Central memory CD8-positive, alpha-beta T cell (primary cell): ENCODE measurements around the gene IDI2.

Experiments used
- ATAC-seq: fragments of 150-1000 bp; cut with Tn5 transposase; replicated peaks from 2 replicates; pipeline ENCODE4 v1.10.0; 2022; ENCODE audit warnings: mild to moderate bottlenecking, moderate FRiP score, moderate number of reproducible peaks; ENCODE audit not compliant: poor library complexity, severe bottlenecking; ENCODE audit errors: extremely low read depth
- DNase-seq, 2 donors: peaks; one replicate each; pipeline ENCODE4 v3.0.0; 2021; ENCODE audit warnings: low spot score in 2 of 2
- H3K27ac Mint-ChIP-seq: one replicate; pipeline ENCODE4 v1.8.0; 2022; ENCODE audit warnings: low read depth, mild to moderate bottlenecking, moderate library complexity, mixed read lengths
- H3K27me3 Mint-ChIP-seq: one replicate; pipeline ENCODE4 v1.8.0; 2022; ENCODE audit warnings: mixed read lengths
- H3K36me3 Mint-ChIP-seq: one replicate; pipeline ENCODE4 v1.8.0; 2022; ENCODE audit warnings: mild to moderate bottlenecking, moderate library complexity, mixed read lengths; ENCODE audit not compliant: insufficient read depth
- H3K4me1 Mint-ChIP-seq: one replicate; pipeline ENCODE4 v1.8.0; 2022; ENCODE audit warnings: mixed read lengths
- H3K4me3 Mint-ChIP-seq: one replicate; pipeline ENCODE4 v1.8.0; 2022; ENCODE audit warnings: mild to moderate bottlenecking, moderate library complexity, mixed read lengths
- H3K9me3 Mint-ChIP-seq: one replicate; pipeline ENCODE4 v1.8.0; 2022; ENCODE audit warnings: mixed read lengths

The IDI2 gene

GRCh38 chr10:1057106-1057657 is 31.5 kb upstream of the IDI2 start:
- no peaks in the 10 kb centered on the region for H3K9me3 Mint-ChIP-seq
- no peak for DNase-seq
- H3K27me3 Mint-ChIP-seq = no peaks in the 10 kb centered on the region
- ATAC-seq = peak; percentile 10
- H3K27ac Mint-ChIP-seq = peak overlapping the region; percentile 93
- H3K4me3 Mint-ChIP-seq = peak overlapping the region; percentile 99
- H3K4me1 Mint-ChIP-seq = peaks cover 82% of the 10 kb centered on the region
- peaks cover 32% of the 10 kb centered on the region for H3K36me3 Mint-ChIP-seq

GRCh38 chr10:1056326-1057105 is 30.9 kb upstream of the IDI2 start, which contains the start of gene WDR37:
Gene WDR37 (plus strand): TSS chr10:1056385. CDS start chr10:1072156, 15,771 bp downstream.
- DNase-seq = peak; percentile 74 to 84
- Mint-ChIP-seq H3K9me3 (no peaks in the 10 kb centered on the region), H3K27me3 (no peaks in the 10 kb centered on the region), H3K4me1 (peaks cover 78% of the 10 kb centered on the region), H3K4me3 (peak within 1 kb of the TSS; percentile 99), H3K36me3 (peaks cover 30% of the 10 kb centered on the region), H3K27ac (peak within 1 kb of the TSS; percentile 93)
- peak; percentile 94 for ATAC-seq

- no peak for DNase-seq
- Mint-ChIP-seq H3K36me3 (peaks cover 30% of the 10 kb centered on the region), H3K27me3 (no peaks in the 10 kb centered on the region), H3K9me3 (no peaks in the 10 kb centered on the region), H3K4me3 (peak overlapping the region; percentile 99), H3K27ac (peak overlapping the region; percentile 93), H3K4me1 (peaks cover 67% of the 10 kb centered on the region)
- no peak for ATAC-seq
These were observed 29.0 kb upstream of the IDI2 start for GRCh38 chr10:1054684-1055083.

- Mint-ChIP-seq H3K27me3 (no peaks in the 10 kb centered on the region), H3K4me3 (peak overlapping the region; percentile 92), H3K4me1 (peaks cover 56% of the 10 kb centered on the region), H3K9me3 (no peaks in the 10 kb centered on the region), H3K27ac (peak overlapping the region; percentile 98), H3K36me3 (peaks cover 42% of the 10 kb centered on the region)
- DNase-seq = no peak
- ATAC-seq = no peak
These were observed 24.9 kb upstream of the IDI2 start for GRCh38 chr10:1050554-1050953.

- no peak for DNase-seq
- Mint-ChIP-seq H3K4me3 (peak overlapping the region; percentile 92), H3K4me1 (peaks cover 56% of the 10 kb centered on the region), H3K36me3 (peaks cover 44% of the 10 kb centered on the region), H3K9me3 (no peaks in the 10 kb centered on the region), H3K27ac (peak overlapping the region; percentile 98), H3K27me3 (no peaks in the 10 kb centered on the region)
- ATAC-seq = no peak
These were observed 24.5 kb upstream of the IDI2 start for GRCh38 chr10:1050145-1050544.

GRCh38 chr10:1049425-1049958 is 23.8 kb upstream of the IDI2 start:
- Mint-ChIP-seq H3K36me3 (peaks cover 48% of the 10 kb centered on the region), H3K4me3 (peak overlapping the region; percentile 92), H3K27ac (peak overlapping the region; percentile 98), H3K9me3 (no peaks in the 10 kb centered on the region), H3K4me1 (peaks cover 56% of the 10 kb centered on the region), H3K27me3 (no peaks in the 10 kb centered on the region)
- no peak for DNase-seq
- no peak for ATAC-seq

- peaks cover 54% of the 10 kb centered on the region for H3K36me3 Mint-ChIP-seq
- peak within 1 kb of the TSS; percentile 98 for H3K27ac Mint-ChIP-seq
These were observed 23.2 kb upstream of the IDI2 start, which contains the start of gene IDI1 for GRCh38 chr10:1048732-1049424. Gene IDI1 (minus strand): TSS chr10:1049119. CDS start chr10:1049003, 116 bp downstream.

GRCh38 chr10:1048349-1048731 is 22.7 kb upstream of the IDI2 start:
- H3K27ac Mint-ChIP-seq = peak overlapping the region; percentile 98
- H3K4me3 Mint-ChIP-seq = peak overlapping the region; percentile 92
- no peaks in the 10 kb centered on the region for H3K9me3 Mint-ChIP-seq
- ATAC-seq = peak; percentile 20
- DNase-seq = peak in 1 of 2 donors; percentile 69
- no peaks in the 10 kb centered on the region for H3K27me3 Mint-ChIP-seq
- H3K4me1 Mint-ChIP-seq = peaks cover 56% of the 10 kb centered on the region
- H3K36me3 Mint-ChIP-seq = peaks cover 58% of the 10 kb centered on the region

More at GRCh38 chr10:1048732-1049424, 23.2 kb upstream of the IDI2 start, which contains the start of gene IDI1:
- Mint-ChIP-seq H3K9me3 (no peaks in the 10 kb centered on the region), H3K4me1 (peaks cover 56% of the 10 kb centered on the region), H3K4me3 (peak within 1 kb of the TSS; percentile 92), H3K27me3 (no peaks in the 10 kb centered on the region)
- DNase-seq (peak; percentile 93 to 98), ATAC-seq (peak; percentile 85)

GRCh38 chr10:1047937-1048336 is 22.3 kb upstream of the IDI2 start:
- Mint-ChIP-seq H3K9me3 (no peaks in the 10 kb centered on the region), H3K27me3 (no peaks in the 10 kb centered on the region), H3K4me1 (peaks cover 56% of the 10 kb centered on the region), H3K4me3 (peak overlapping the region; percentile 92), H3K36me3 (peaks cover 59% of the 10 kb centered on the region), H3K27ac (peak overlapping the region; percentile 98)
- DNase-seq (no peak), ATAC-seq (no peak)

GRCh38 chr10:1045415-1045814 is 19.8 kb upstream of the IDI2 start:
- Mint-ChIP-seq H3K4me1 (peaks cover 39% of the 10 kb centered on the region), H3K9me3 (no peaks in the 10 kb centered on the region), H3K4me3 (peak overlapping the region; percentile 75), H3K36me3 (peaks cover 64% of the 10 kb centered on the region), H3K27me3 (no peaks in the 10 kb centered on the region), H3K27ac (peak overlapping the region; percentile 88)
- DNase-seq (no peak), ATAC-seq (no peak)

- Mint-ChIP-seq H3K4me1 (peaks cover 38% of the 10 kb centered on the region), H3K27me3 (no peaks in the 10 kb centered on the region), H3K36me3 (peaks cover 68% of the 10 kb centered on the region)
These were observed 19.3 kb upstream of the IDI2 start for GRCh38 chr10:1044964-1045363.

GRCh38 chr10:1044146-1044545 is 18.5 kb upstream of the IDI2 start:
- Mint-ChIP-seq H3K27me3 (no peaks in the 10 kb centered on the region), H3K36me3 (peaks cover 66% of the 10 kb centered on the region), H3K27ac (peak overlapping the region; percentile 88), H3K4me3 (peak overlapping the region; percentile 75), H3K4me1 (peaks cover 38% of the 10 kb centered on the region), H3K9me3 (no peaks in the 10 kb centered on the region)
- DNase-seq (no peak), ATAC-seq (no peak)

More at GRCh38 chr10:1044964-1045363, 19.3 kb upstream of the IDI2 start:
- no peaks in the 10 kb centered on the region for H3K9me3 Mint-ChIP-seq
- peak overlapping the region; percentile 88 for H3K27ac Mint-ChIP-seq
- no peak for ATAC-seq
- H3K4me3 Mint-ChIP-seq = peak overlapping the region; percentile 75
- no peak for DNase-seq
